HCT116 (cell line): ENCODE data around the gene TRA2A.

Experiments used
- CTCF ChIP-seq, 3 experiments: fragments of 200-600 bp in 1 of 3; sonication (generic) in 1 of 3; IDR thresholded peaks in 2 of 3; conservative IDR thresholded peaks in 1 of 3; 2 replicates each; pipeline ENCODE4 v1.5.1; 2012 to 2017; ENCODE audit warnings: low read depth in 2 of 3, low read length in 2 of 3, antibody characterized with exemption in 1 of 3, borderline replicate concordance in 1 of 3, control low read depth in 1 of 3, mild to moderate bottlenecking in 1 of 3, mixed read lengths in 1 of 3, mixed run types in 1 of 3, moderate library complexity in 1 of 3; ENCODE audit not compliant: insufficient read depth in 1 of 3
- EGR1 ChIP-seq: IDR thresholded peaks from 2 replicates; pipeline ENCODE4 v1.6.1; 2012; ENCODE audit warnings: low read depth
- EZH2 ChIP-seq: fragments of 200-600 bp; sonication (generic); IDR thresholded peaks from 2 replicates; pipeline ENCODE4 v1.6.1; 2017; ENCODE audit warnings: antibody characterized with exemption, mixed run types
- EZH2phosphoT487 ChIP-seq: fragments of 200-600 bp; IDR thresholded peaks from 2 replicates; pipeline ENCODE4 v1.6.1; 2018; ENCODE audit warnings: antibody characterized with exemption, borderline replicate concordance
- POLR2A ChIP-seq: IDR thresholded peaks from 2 replicates; pipeline ENCODE4 v1.7.0; 2011; ENCODE audit warnings: borderline replicate concordance; ENCODE audit not compliant: insufficient read depth, insufficient read length; ENCODE audit errors: extremely low read depth
- POLR2AphosphoS5 ChIP-seq: IDR thresholded peaks from 2 replicates; pipeline ENCODE4 v1.6.1; 2011; ENCODE audit warnings: mild to moderate bottlenecking, low read depth, low read length, moderate library complexity
- ZNF274 ChIP-seq: fragments of 200-500 bp; sonication (Bioruptor generic); IDR thresholded peaks from 2 replicates; pipeline ENCODE4 v1.6.1; 2014; ENCODE audit warnings: mild to moderate bottlenecking, low read depth, low read length, inconsistent platforms
- TF ChIP-seq, protein P1 (sequence below): IDR thresholded peaks from 2 replicates; pipeline ENCODE4 v1.6.1; 2011; ENCODE audit warnings: mild to moderate bottlenecking, low read length, moderate library complexity; ENCODE audit not compliant: insufficient replicate concordance; ENCODE audit errors: extremely low read depth

- TF ChIP-seq, protein P1, sequence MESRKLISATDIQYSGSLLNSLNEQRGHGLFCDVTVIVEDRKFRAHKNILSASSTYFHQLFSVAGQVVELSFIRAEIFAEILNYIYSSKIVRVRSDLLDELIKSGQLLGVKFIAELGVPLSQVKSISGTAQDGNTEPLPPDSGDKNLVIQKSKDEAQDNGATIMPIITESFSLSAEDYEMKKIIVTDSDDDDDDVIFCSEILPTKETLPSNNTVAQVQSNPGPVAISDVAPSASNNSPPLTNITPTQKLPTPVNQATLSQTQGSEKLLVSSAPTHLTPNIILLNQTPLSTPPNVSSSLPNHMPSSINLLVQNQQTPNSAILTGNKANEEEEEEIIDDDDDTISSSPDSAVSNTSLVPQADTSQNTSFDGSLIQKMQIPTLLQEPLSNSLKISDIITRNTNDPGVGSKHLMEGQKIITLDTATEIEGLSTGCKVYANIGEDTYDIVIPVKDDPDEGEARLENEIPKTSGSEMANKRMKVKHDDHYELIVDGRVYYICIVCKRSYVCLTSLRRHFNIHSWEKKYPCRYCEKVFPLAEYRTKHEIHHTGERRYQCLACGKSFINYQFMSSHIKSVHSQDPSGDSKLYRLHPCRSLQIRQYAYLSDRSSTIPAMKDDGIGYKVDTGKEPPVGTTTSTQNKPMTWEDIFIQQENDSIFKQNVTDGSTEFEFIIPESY: no peak
- TF ChIP-seq CTCF (IDR thresholded peaks at IDR 0.05 in 2 of 3, conservative IDR thresholded peaks at IDR 0.05 in 1 of 3; ENCODE audit: borderline replicate concordance in 1 of 3, insufficient read depth in 1 of 3, low read depth in 2 of 3, low read length in 2 of 3): no peak
- TF ChIP-seq EZH2phosphoT487: no peak
- no peak for TF ChIP-seq ZNF274
- TF ChIP-seq POLR2A: no peak
- TF ChIP-seq EZH2: no peak
- no peak for TF ChIP-seq POLR2AphosphoS5
- TF ChIP-seq EGR1: no peak
Measured at GRCh38 chr7:23542752-23543151, 11.0 kb upstream of the TRA2A start.
